ENCODE measurements around the gene MAN1C1. TPM values are rescaled to one million over a fixed set of nuclear protein-coding genes. Genes with fewer than 3 reads are reported as not detected.

MAN1C1 gene
- total RNA-seq, 1 donor from 2014 or later: 10.9 TPM

- peaks cover 6% of the 10 kb centered on the region for H3K27me3 Mint-ChIP-seq (ENCODE audit: low read depth)
- no peaks in the 10 kb centered on the region for H3K9me3 Mint-ChIP-seq (ENCODE audit: low read depth)
- peak overlapping the region; percentile 19 for H3K27ac Mint-ChIP-seq (ENCODE audit: unreplicated experiment)
- H3K4me1 Mint-ChIP-seq (ENCODE audit: low read depth): peaks cover 28% of the 10 kb centered on the region
- DNase-seq (ENCODE audit: low spot score): no peak
- peak overlapping the region; percentile 73 for H3K4me3 Mint-ChIP-seq (ENCODE audit: unreplicated experiment)
- TF ChIP-seq, protein P1, sequence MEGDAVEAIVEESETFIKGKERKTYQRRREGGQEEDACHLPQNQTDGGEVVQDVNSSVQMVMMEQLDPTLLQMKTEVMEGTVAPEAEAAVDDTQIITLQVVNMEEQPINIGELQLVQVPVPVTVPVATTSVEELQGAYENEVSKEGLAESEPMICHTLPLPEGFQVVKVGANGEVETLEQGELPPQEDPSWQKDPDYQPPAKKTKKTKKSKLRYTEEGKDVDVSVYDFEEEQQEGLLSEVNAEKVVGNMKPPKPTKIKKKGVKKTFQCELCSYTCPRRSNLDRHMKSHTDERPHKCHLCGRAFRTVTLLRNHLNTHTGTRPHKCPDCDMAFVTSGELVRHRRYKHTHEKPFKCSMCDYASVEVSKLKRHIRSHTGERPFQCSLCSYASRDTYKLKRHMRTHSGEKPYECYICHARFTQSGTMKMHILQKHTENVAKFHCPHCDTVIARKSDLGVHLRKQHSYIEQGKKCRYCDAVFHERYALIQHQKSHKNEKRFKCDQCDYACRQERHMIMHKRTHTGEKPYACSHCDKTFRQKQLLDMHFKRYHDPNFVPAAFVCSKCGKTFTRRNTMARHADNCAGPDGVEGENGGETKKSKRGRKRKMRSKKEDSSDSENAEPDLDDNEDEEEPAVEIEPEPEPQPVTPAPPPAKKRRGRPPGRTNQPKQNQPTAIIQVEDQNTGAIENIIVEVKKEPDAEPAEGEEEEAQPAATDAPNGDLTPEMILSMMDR (IDR thresholded peaks at IDR 0.05): no peak
- H3K36me3 Mint-ChIP-seq (ENCODE audit: low read depth): no peaks in the 10 kb centered on the region
Measured at GRCh38 chr1:25618433-25618808, 1.8 kb downstream of the MAN1C1 start.

GRCh38 chr1:25619101-25619890, 2.7 kb downstream of the MAN1C1 start:
- H3K27me3 Mint-ChIP-seq (ENCODE audit: low read depth): peaks cover 4% of the 10 kb centered on the region
- H3K4me1 Mint-ChIP-seq (ENCODE audit: low read depth): peaks cover 28% of the 10 kb centered on the region
- H3K36me3 Mint-ChIP-seq (ENCODE audit: low read depth): no peaks in the 10 kb centered on the region
- no peaks in the 10 kb centered on the region for H3K9me3 Mint-ChIP-seq (ENCODE audit: low read depth)
- DNase-seq (ENCODE audit: low spot score): no peak
- no peak overlapping the region for H3K27ac Mint-ChIP-seq (ENCODE audit: unreplicated experiment)
- TF ChIP-seq, protein P1 (IDR thresholded peaks at IDR 0.05): peak; percentile 89
- H3K4me3 Mint-ChIP-seq (ENCODE audit: unreplicated experiment): peak overlapping the region; percentile 50

GRCh38 chr1:25620211-25620610, 3.6 kb downstream of the MAN1C1 start:
- no peak overlapping the region for H3K27ac Mint-ChIP-seq (ENCODE audit: unreplicated experiment)
- DNase-seq (ENCODE audit: low spot score): no peak
- peaks cover 28% of the 10 kb centered on the region for H3K4me1 Mint-ChIP-seq (ENCODE audit: low read depth)
- no peak overlapping the region for H3K4me3 Mint-ChIP-seq (ENCODE audit: unreplicated experiment)
- peaks cover 4% of the 10 kb centered on the region for H3K27me3 Mint-ChIP-seq (ENCODE audit: low read depth)
- no peaks in the 10 kb centered on the region for H3K36me3 Mint-ChIP-seq (ENCODE audit: low read depth)
- TF ChIP-seq, protein P1 (IDR thresholded peaks at IDR 0.05): no peak
- no peaks in the 10 kb centered on the region for H3K9me3 Mint-ChIP-seq (ENCODE audit: low read depth)

- H3K36me3 Mint-ChIP-seq (ENCODE audit: low read depth): no peaks in the 10 kb centered on the region
Measured at GRCh38 chr1:25620701-25621350, 4.2 kb downstream of the MAN1C1 start.

DNA sequence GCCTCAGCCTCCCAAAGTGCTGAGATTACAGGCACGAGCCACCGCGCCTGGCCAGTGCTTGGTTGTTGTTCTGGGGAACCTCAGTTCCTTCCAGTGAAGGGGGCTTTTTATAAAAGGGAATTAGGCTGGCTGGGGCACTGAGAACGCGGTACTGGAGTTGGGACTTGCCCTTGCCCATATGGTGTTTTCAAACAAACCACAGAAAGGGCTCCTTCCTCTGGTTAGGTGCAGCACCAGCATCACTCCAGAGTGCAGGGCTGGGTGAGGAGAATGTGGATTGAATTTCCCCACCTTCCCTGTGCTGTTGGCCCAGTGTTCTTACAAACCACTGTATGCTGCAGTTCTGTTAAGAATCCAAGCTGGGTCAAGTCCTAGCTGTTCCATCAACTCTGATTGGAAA, 5.3 kb downstream of the MAN1C1 start:
- Mint-ChIP-seq H3K4me1 (ENCODE audit: low read depth) (peaks cover 23% of the 10 kb centered on the region), H3K27me3 (ENCODE audit: low read depth) (peaks cover 4% of the 10 kb centered on the region), H3K36me3 (ENCODE audit: low read depth) (no peaks in the 10 kb centered on the region)

More at GRCh38 chr1:25620701-25621350, 4.2 kb downstream of the MAN1C1 start:
- Mint-ChIP-seq H3K9me3 (ENCODE audit: low read depth) (no peaks in the 10 kb centered on the region), H3K4me3 (ENCODE audit: unreplicated experiment) (no peak overlapping the region), H3K4me1 (ENCODE audit: low read depth) (peaks cover 23% of the 10 kb centered on the region), H3K27me3 (ENCODE audit: low read depth) (peaks cover 4% of the 10 kb centered on the region), H3K27ac (ENCODE audit: unreplicated experiment) (no peak overlapping the region)
- TF ChIP-seq, protein P1 (IDR thresholded peaks at IDR 0.05): no peak
- no peak for DNase-seq (ENCODE audit: low spot score)

More for the DNA sequence above, 5.3 kb downstream of the MAN1C1 start:
- no peak for DNase-seq (ENCODE audit: low spot score)
- TF ChIP-seq, protein P1 (IDR thresholded peaks at IDR 0.05): no peak
- Mint-ChIP-seq H3K27ac (ENCODE audit: unreplicated experiment) (no peak overlapping the region), H3K4me3 (ENCODE audit: unreplicated experiment) (no peak overlapping the region), H3K9me3 (ENCODE audit: low read depth) (peaks cover 2% of the 10 kb centered on the region)
